Measurements from ENCODE around the gene HOXB1.

GRCh38 chr17:48500435-48501426 lies 30.1 kb downstream of the HOXB1 start:
- TF ChIP-seq CTCF (IDR thresholded peaks at IDR 0.05 in 8 of 11, conservative IDR thresholded peaks at IDR 0.05 in 3 of 11) (no peak), POLR2A (IDR thresholded peaks at IDR 0.05) (no peak)

All from spleen (tissue), 7 donors.